HG03354 (cell line): ENCODE measurements around the gene ANGPTL2.
A peak's percentile ranks its signal among the peaks of the same experiment; 100 is the strongest.
"Not testable (repeated sequence)": the region's sequence is repeated elsewhere in the genome, so short reads cannot be mapped to it uniquely, and the experiment has no call there.

Experiments used
- ATAC-seq: cut with Tn5 transposase; IDR thresholded peaks from one replicate; pipeline ENCODE4 v1.9.1; 2021; ENCODE audit warnings: mild to moderate bottlenecking; ENCODE audit not compliant: unreplicated experiment, poor library complexity, severe bottlenecking

The ANGPTL2 gene

DNA sequence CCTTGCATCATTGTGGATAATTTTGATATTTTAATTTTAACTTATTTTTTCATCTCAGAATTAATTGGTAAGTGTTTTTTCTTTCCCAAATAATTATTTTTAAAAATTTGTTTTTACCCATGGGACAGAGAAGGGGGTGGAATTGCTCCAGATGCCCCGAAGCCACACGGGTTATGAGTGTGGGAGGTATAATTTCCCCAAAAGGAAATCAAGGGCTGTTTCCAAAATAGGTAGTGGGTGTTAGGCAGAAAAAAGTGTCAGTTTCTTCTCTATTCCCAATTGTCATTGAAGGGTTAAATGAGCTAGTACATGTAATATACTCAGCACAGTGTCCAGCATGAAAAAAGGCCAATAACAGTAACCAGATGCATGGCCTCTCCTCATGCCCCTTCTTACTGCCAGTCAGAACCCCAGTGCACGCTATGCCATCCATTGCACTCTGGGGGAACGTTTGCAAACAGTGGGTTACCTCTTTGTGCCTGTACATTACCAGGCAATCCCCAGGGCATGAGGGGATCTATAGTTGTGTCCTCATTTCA is 36.4 kb upstream of the ANGPTL2 start:
- no peak for ATAC-seq

DNA sequence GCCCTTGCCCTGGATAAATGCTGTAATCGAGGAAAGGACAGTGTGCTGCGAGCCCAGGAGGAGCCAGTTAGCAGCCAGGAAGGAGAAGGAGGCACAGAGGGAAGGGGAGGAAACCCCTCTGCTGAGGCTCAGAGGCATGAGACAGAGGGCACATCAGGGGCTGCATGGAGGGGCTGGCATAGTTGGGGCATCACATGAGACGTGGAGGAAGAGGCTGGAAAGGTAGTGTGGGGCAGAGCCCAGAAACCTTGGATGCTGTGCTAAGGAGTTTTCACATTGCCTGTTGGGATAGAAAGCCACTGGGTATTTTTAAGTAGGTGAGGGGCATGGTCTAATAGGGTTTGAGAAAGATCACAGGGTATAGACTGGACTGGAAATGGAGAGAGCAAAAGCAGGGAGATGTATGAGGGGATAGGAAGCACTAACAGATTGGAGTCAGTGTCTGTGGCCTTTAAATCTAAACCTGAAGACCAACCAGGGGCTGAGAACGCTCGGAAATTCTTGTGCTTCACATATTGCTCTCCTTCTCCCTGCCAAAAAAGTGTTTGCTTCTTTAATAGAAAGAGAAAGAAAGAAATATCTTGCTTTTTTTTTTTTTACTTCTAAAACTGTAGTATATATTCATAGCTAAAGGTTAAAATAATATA is 33.0 kb upstream of the ANGPTL2 start:
- ATAC-seq: no peak

DNA sequence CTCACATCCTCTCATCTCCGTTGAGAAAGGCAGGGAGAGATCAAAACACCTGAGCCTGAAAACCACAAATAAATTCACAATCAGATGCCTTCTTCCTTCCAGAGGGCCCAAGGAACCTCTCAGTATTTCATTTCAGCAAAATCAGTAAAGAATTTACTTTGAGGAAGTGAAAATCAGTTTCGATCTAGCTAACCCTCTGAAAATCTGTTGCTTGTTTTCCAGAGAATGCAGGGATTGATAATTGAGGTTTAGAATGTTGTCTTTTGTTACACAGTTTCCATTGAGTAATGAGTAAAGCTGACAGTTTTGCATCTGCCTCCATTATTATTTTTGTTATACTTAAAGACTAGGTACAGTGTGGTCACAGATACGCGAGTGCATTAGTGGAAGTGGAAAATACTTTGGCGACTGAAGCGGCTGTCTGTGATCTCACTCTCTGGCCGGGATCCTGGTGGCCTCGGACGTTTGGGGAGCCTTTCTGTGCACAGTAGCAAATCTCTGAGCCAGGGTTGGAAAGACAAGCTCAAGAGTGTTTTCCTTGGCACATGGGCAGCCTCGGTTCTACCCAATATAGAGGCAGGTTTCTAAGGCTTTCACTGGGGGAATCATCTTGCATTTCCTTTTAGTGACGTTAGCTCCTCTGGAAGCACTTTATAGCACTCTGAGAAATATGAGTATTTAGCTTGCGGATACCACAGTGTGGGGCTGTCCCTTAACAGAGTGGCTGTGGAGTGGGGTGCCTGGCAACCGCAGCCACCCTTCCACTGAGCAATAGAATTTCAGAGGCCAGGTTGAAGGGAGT is 32.2 kb upstream of the ANGPTL2 start:
- ATAC-seq: peak; percentile 63

DNA sequence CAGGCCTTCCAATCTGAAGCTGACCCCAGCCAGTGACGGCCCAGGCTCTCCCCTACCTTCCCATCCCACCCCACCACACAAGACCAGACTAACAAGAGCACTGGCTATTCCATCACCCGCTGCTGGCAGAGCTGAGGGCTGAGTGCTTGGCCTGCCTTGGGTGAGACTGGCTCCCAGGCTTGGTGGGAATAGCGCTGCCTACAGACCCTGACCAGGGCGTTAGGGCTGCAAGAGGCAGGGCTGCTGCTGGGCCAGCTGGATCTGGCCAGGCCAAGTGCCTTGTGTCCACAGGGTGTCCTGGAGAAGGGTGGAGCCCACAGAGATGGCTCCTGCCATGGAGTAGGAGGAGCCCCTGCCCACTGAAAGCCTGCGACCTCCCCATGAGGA is 31.6 kb upstream of the ANGPTL2 start:
- ATAC-seq: no peak

DNA sequence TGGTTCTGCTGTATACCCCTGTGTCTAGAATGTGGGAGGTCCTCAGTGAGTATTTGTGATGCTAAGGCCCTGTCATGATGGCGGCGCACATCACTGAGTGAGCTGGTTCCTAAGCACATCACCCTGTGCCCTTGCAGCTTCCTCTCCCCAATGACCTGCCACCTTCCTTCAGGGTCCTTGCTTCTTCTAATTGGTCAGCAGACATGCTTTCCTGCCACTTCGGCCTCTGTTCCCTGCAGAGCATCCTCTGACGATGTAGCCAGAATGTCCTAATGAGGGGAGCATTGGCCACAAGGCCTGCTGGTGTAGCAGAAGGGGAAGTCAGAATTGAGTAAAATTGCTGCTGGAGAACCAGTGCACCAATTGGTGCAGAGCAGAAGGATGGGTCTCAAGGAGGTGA is 31.1 kb upstream of the ANGPTL2 start:
- ATAC-seq: no peak

DNA sequence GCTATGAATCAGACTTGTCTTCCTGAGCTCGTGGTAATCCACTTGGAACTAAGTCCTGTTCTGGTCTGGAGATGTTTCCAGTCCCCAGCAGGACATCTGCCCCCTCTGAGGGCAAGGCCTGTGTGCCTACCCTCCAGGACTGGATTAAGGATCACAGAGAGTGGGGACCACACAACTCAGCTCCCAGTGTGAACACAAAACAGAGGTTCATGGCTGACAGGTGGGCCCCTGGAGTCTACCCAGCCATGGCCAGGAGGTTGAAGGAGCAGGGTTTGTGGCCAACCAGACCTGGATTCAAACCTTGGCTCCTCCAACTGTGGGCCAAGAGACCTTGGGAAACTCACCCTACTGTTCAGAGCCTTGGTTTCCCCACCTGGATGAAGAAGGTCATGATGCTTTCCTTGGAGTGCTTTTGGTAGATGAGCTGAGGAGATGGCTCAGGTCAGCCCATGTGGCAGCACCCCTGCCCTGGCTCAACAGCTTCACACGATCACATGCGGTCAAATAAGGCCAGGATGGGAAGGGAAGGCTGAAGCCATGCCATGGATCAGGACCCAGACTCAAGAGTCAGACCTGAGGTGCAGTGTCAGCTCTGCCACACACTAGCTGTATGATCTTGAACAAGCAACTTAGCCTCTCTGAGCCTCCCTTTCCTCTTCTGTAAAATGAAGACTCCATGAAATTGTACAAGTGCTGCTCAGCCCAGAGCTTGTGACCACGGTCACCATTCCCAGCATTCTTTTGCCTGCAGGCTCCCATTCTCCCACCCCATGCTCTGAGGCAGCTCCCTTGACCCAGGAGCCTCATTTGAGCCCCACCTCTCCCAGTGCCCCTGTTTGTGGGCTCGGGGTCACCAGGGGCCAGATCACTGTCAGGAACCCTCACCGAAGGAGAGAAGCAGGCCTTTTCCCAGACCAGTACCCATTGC is 27.3 kb upstream of the ANGPTL2 start:
- ATAC-seq: no peak

DNA sequence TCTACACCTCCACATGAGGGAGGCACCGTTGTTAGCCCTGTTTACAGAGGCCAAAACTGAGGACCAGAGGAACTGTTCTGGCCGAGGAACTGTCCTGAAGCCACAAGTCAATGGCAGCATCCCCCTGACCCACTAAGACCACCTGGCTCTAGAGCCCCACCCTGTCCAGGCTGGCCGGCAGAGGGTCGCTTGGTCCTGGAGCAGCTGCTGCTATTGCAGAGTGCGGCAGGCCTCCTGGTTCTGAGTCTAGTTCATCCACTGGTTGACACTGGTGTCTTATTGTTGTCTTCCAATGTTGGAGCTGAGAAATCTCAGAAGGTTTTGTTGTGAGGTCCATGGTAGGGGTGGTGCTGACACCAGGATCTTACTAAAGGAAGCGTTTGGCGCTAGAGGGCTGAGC is 26.6 kb upstream of the ANGPTL2 start:
- no peak for ATAC-seq

DNA sequence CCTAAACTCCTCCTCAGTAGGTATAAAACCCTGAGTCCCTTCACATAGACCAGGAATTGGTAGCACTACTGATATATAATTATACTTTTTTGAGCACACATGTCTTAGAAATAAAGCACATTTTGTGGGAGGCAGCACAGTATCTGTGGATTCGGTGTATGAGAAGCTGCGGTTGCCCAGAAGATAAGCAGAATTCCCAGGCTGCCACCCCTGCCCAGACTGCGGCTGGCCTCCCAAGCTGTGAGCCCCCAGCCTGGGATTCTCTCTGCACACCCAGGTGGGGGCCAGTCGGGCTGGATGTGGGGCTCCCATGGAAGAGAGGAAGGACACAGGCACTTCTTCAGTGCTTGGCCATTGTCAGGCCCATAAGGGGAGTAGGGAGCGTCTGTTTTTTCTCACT is 25.6 kb upstream of the ANGPTL2 start:
- no peak for ATAC-seq

DNA sequence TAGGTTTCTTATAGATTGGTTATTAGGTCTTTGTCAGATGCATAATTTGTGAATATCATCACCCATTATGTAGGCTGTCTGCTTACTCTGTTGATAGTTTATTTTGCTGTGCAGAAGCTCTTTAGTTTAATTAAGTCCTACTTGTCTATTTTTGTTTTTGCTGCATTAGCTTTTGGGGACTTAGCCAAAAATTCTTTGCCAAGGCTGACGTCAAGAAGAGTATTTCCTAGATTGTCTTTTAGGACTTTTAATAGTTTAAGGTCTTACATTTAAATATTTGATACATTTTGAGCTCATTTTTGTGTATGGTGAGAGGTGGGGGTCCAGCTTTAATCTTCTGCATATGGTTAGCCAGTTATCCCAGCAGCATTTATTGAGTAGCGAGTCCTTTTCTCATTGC is 24.8 kb upstream of the ANGPTL2 start:
- ATAC-seq: no peak

DNA sequence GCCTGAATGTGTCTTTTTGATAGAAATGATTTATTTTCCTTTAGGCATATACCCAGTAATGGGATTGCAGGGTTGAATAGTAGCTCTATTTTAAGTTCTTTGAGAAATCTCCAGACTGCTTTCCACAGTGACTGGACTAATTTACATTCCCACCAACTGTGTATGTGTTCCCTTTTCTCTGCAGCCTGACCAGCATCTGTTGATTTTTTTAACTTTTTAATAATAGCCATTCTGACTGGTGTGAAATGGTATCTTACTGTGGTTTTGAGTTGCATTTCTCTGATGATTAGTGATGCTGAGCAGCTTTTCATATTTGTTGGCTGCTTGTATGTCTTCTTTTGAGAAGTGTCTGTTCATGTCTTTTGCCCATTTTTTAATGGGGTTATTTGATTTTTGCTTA is 24.4 kb upstream of the ANGPTL2 start:
- ATAC-seq: not testable (repeated sequence)

DNA sequence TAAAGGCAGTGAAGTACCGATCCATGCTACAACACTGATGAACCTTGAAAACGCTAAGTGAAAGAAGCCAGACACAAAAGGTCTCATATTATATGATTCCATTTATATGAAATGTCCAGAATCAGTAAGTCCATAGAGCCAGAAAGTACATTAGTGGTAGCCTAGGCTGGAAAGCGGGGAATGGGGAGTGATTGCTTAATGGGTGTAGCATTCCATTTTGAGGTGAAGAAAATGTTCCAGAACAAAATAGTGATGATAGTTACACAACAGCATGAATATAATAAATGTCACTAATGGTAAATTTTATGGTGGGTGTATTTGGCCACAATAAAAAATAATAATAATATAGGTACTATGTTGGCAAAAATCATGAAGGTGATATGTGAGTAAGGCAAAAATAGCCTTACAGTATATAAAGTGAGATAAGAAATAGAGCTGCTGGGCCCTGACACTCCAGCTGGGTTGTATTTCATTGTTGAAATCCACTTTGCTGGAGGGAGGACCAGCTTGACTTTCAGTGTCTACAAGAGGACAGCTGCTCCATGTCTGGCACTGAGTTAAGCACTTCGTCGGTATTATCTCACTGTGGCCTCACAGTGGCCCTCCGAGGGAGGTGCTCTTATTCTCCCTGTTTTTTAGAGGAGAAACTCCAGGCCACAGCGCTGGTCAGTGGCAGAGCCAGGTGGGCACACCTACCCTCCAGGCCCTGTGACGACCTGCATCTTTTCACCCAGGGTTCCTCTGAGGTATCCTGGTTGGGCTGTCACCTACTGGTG is 22.4 kb upstream of the ANGPTL2 start:
- ATAC-seq: no peak

DNA sequence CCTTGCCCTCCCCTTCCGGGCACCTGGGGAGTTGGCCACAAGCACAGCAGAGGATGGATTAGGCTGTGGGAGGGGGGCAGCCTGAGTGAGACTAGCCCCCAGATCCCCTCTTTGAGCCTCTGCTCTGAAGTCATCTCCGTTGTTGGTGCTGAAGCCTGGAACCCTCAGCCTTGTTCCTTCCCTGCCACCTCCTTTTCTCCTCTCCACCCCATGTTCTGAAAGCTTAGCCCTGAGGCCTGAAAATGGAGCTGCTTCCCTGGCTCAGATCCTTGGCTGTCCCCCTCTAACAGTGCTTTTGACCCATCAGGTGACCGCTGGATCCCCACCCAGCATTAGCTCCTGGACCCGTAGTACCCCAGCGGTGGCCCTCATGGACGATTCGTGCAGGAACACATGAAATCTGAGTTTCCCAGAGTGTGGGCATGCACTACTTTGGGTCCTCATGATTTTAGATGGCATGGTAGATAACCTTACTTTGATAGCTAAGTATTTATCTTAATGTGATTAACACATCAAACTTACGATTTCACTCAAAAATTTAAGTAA is 21.6 kb upstream of the ANGPTL2 start:
- no peak for ATAC-seq

DNA sequence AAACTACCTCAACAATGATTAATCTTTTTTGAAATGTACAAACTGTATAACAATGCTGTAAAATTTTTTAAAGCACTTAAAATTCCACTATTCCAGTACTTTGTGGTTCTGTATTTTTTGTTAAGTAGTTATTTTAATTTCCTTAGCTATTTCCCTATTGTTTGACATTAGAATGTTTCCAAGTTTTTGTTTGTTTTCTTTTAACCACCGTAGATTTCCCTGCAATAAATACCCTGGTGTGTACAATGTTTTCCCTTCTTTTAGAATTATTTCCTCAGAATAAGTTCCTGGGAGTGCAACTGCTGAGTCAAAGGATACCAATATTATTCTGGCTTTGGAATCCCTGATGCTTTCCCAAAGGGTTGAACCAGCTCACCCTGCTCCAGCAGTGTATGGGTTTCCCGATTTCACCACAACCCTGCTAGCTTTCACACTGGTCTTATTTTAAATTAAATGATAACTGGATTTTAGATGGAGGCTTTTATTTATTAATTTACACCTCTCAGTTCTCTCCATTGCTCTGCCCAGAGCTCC is 20.6 kb upstream of the ANGPTL2 start:
- no peak for ATAC-seq

DNA sequence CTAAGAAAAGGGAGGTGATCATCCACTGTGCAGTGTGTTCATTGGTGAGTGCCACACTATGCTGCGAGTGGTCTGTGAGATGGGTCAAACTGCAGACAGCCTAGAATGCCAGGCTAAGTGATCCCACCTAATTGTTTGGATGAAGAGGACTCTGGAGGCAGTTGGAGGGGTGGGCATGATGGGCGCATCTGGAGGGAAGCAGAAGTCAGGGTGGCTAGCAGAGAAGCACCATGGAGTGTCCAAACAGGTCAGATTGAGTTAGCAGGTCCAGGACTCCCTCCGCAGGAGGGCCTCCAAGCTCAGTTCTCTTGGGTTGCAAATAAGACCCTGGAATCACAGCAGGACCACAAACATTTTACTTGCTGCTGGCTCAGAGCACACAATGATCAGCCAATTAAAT is 19.9 kb upstream of the ANGPTL2 start:
- ATAC-seq: no peak

DNA sequence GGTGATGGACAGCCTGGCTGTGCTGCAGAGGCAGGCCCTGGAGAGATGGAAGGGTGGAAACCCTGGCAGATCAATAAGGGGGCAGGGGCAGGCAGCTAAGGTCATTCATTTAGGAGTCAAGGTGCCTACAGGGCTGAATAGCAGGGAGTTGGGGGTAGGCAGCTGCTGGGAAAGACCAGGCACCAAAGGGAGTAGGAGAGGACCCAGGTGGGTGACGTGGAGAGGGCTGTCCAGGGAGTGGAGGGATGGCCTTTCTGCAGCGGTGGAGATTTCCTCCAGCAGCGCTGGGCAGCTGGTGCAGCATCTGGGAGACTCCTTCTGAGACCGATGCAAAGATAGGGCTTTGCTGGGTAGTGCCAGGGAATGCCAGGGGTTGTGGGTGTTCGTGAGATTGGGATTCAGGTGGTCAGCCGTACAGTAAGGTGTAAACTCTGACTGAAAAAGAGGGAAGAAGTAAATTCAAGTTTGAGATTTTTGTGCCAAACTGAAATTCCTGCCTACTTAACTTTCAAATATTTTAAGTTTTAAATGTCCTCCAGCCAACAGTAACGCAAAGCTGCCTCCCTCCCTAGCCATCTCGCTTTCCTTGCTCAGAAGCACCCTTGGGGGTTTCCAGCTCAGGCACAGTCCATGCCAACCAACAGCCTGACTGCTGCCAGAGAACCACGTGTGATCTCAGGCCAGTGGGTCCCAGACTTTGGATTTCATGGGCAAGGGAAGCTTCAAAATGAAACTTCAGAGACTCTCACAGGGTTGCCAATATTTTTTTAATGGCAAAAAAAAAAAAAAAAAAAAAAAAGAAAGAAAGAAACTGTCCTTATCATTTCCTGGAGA is 18.6 kb upstream of the ANGPTL2 start:
- no peak for ATAC-seq

DNA sequence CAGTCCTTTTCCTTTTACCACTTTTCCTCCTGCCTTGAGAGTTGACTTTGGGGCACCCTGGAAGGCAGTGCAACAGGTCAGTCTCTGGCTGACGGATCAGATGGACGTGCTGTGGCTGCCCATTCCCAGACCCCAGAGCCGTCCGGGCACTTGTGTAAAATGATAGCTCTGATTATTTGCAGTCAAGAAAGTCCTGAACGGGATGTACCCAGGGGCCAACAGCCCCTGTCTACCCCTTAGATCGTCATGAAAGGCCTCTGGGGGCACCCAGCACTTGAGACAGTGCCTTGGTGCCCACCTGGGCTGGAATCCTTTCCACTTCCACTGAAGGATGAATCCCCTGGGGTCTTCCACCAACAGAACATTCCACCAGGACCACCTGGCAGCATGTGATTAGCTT is 17.7 kb upstream of the ANGPTL2 start:
- ATAC-seq: no peak

DNA sequence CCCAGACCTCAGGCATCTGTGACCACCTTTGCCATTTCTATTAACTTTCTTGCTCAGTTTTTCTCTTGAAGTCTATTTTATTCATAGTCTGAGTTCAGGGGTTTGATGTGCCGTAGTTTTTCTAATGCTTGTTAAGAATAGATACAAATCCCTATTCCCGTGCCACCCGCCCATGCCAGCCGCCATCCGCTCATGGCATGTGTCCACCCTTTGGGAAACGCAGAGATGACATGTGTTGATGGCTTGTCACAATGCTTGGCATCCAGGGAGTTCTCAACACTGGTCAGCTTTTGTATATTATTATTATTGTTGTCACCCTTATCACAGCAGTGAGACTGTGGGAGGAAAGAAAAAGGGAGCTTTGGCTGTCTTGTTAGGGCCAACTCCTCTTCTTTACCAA is 17.3 kb upstream of the ANGPTL2 start:
- ATAC-seq: no peak

DNA sequence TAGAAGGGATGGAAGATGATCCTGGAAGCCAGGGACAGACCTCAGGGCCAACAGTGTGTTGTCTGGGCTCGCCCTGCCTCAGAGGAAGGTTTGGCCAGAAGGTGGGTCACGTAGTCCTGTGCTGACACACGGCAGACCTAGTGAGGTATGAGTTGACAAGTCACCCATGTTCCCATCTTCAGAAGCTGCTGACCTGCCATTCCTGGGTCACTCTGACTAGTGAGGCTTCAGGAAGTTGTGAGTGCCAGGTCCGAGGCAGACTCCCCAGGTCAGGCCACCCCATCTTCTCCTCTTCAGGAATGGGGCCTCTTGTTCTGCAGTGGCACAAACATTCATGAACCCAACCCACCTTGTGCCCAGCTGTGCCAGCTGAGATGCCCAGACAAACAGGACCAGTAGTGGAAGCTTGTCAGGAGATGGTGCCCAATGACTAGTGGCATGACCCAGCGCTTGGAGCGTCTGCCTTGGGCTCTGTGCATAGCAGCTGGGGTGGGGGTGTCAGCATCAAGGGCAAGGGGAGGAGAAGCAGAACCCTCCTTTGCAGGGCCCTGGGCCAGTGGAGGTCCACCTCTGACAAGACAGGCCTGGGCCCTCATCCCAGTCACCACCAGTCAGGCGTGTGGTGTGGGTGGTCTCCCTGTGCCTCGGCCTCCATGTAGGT is 16.8 kb upstream of the ANGPTL2 start:
- ATAC-seq: no peak
